GM15510 (cell line): ENCODE data around the gene PXYLP1.
A peak's percentile ranks its signal among the peaks of the same experiment; 100 is the strongest.

Experiments used
- POLR2A ChIP-seq: IDR thresholded peaks from 3 replicates; pipeline ENCODE4 v1.6.1; 2011; ENCODE audit warnings: borderline replicate concordance; ENCODE audit not compliant: insufficient read length; ENCODE audit errors: extremely low read depth

Gene PXYLP1, protein sequence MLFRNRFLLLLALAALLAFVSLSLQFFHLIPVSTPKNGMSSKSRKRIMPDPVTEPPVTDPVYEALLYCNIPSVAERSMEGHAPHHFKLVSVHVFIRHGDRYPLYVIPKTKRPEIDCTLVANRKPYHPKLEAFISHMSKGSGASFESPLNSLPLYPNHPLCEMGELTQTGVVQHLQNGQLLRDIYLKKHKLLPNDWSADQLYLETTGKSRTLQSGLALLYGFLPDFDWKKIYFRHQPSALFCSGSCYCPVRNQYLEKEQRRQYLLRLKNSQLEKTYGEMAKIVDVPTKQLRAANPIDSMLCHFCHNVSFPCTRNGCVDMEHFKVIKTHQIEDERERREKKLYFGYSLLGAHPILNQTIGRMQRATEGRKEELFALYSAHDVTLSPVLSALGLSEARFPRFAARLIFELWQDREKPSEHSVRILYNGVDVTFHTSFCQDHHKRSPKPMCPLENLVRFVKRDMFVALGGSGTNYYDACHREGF

DNA sequence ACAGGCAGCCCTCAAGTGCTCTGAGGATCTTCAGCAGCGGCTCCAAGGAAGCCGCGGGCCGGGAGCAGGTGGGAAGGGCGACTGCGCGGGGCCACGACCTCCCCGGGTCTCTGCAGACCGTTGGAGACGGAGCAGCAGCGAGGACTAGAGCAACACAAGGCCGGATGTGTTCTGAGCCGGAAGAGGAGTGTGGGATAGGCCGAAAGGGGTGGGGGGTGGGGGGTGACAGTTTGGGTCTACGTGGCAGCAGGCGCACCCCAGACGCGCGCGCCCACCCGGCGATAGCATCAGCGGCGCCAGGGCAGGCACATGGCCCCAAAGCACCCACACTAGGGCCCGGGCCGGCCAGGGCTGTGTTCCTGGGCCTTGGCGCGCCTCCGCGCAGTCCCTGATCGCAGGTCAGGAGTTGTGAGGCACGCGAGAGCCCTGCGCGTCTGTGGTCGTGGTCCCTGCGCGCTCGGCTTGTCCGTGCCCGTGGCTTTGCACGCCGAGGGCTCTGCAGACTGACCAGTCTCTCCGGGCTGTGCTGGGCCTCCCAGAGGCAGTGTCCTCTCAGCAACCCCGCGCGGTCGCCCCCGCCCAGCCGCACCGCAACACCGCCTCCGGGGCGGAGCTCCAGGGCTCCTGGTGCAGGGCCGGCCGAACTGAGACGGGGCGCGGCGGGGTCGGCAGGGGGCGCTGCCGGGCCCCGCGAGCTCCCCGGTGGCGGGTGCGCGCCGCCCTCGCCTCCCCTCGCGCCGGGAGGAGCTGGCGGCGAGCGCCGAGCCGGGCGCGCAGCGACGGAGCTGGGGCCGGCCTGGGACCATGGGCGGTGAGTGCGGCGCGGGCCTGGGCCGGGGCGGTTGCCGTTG, at the start of gene PXYLP1:
Gene PXYLP1 (plus strand): TSS at position 725 of the 851 bp plus-strand sequence. CDS start 28,351 bp downstream, outside the sequence.
- TF ChIP-seq POLR2A: peak; percentile 73

DNA sequence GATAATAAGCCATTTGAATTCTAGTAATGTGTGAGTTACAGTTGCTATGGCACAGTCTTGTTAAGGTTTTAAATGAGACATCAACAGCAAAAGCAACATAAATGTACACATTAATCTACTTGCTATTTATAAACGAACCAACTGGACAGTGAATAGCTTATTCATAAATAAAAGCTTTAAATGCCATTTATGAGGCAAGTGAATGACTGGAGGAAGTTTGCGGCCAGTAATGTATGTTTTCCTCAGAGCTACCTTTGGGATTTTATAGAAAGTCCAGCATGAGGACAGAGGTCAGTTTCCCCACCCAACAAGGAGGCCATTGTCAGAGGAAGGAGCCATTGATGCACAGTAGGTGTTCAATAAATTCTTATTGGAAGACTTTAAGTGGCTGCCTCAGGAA, 48.0 kb upstream of the PXYLP1 start:
- TF ChIP-seq POLR2A: no peak

DNA sequence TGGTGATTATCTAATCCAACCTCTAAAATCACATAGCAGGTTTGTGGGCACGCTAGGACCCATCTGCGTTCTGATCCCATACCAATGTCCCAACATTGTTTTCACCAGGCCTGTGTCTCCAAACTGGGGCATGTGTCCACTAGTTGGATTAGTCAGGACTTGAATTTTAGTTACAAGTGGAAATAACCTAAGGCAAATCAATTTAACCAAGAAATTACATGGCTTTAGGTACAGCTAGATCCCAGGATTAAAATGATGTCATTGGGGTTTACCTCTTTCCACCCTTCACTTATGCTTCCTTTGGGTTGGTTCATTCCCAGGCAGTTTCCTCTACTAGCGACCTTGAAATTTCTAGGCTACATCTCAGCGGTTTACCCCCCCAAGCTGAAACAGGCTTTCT, 47.2 kb upstream of the PXYLP1 start:
- no peak for TF ChIP-seq POLR2A

DNA sequence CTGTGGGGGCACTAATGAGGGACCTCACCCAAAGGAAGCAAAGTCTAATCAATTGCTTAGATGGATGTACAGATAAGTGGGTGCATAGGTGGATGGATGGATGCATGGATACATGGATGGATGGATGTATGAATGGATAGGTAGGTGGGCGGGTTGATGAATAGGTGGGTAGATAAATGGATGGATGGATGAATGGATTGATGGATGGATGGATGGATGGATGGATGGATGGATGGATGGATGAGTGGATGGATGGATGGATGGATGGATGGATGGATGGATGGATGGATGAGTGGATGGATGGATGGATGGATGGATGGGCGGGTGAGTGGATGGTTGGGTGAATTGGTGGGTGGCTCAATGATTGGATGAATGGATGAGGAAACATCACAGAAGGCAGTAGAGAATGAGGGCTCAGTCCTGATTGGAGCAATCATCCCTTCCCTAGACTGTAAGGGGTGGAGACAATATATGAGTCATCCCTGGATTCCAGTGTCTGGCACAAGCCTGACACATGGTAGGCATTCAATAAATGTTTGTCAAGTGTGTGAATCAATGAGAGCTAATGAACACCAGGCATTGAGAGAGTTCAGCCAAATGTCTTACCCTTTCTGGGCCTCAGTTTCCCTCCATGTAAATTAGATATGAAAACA, 40.4 kb upstream of the PXYLP1 start:
- no peak for TF ChIP-seq POLR2A

DNA sequence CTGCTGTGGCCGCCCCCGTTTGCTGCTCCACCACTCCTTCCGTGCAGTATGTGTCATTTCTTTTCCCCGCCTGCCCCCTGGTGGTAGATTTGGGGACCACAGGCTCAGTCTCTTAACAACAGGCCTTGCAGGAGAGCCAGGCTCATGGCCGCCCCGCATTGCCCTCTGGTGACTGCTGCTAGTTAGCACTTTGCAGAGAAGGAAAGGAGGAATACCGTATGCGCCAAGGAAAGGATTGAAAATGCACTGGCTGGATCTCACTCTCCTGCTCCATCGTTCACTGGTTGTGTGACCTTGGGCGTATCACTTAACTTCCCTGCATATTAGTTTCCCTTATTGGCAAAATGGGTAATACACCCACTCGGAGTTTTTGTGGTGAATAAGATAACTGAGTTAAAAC, 39.3 kb upstream of the PXYLP1 start:
- TF ChIP-seq POLR2A: no peak

DNA sequence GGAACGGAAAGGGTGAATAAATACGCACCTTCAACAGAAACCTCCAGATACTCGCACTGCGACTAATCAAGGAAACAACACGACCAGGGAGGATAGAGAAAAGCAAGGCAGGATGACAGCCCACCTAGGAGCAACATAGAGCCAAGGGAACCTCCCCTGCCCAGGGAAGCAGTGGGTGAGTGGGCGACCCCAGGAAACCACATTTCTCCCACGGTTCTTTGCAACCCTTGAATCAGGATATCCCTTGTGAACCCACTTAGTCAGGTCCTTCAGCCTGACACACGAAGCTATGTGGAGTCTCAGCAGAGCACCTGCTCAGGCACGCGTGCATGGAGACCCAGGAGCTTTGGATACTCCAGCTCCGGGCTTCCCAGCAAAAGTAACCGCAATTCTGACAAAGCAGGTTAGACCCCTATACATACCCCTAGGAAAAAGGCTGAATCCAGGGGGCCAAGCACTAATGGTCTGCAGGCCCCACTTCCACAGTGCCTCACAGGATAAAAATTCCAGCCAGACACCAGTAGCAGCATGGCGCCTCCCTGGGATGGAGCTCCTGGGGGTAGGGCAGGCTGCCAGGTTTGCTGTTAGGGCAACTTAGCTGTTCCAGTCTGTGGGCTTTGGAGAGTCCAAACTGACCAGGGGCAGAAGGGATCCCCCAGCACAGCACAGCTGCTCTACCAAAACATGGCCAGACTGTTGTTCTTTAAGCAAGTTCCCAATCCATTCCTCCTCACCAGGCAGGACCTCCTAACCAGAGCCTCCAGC, 38.4 kb upstream of the PXYLP1 start:
- TF ChIP-seq POLR2A: no peak

DNA sequence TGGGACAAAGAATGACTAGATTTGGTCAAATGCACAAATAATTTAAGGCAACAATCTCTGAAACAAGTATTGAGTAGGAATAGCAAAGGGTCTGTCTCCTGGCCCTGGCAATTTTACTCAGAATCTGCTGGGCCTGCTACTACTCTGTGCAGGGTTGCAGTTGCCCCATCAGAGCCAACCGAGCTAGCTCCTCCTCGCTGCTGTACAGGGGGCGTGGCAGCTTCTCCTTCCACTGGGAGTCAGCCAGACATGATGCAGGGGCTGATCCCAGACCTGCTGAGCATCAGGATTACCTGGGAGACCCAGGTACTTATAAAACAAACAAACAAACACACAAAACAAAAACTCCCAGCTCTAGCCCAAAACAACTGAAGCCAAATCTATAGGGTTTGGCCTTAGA, 30.5 kb upstream of the PXYLP1 start:
- TF ChIP-seq POLR2A: no peak

DNA sequence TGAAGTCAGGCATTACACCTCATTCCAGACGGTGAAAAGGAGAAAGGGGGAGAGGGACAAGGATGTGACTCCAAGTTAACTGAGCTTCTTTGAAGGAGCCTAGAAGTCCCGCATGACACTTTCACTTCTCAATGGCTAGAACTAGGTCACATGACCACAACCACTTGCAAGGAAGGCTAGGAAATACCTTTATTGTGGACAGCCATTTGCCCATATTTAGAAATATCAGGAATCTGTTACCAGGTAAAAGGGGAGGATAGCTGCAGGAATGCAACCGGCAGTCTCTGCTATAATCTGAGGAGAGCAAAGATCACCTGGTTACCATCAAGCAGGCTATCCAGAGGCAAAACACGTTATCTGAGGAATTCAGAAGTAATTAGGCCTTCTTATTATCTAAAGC, 28.9 kb upstream of the PXYLP1 start:
- no peak for TF ChIP-seq POLR2A

DNA sequence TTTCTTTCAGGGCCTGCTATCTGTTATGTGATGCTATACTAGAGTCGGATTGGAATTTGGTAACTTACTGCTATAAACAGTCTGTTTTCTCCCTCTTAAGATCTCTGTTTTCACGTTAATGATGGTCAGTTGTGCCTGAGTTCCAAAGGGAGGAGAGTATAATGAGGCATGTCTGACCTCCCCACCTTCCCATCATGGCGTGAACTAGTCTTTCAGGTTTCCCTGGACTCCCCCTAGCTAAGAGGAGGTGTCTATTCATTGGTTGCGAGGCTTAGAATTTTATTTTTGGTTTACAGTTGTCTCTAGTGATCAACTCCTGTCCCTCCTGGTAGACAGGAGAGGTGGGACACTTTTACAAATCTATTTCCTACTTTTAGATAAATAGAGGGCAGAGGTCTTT, 27.8 kb upstream of the PXYLP1 start:
- TF ChIP-seq POLR2A: no peak

DNA sequence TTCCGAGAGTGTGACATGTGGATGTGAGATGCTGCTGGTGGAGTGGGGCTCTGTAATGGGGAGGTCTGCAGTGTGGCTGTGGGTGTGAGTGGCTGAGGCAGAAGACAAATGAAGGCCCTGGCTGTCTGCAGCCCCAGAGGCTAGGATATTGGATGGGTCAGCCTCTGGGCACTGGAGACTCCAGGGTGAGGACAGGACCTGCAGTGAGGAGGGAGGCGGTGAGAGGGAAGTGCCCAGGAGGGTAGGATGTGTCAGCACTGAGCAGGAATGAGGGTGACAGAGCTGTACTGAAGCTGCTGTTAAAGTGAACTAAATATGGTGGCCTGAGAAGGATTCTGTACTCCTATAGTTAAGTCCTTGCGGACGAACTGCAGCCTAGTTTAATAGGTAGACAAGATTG, 27.3 kb upstream of the PXYLP1 start:
- TF ChIP-seq POLR2A: no peak

DNA sequence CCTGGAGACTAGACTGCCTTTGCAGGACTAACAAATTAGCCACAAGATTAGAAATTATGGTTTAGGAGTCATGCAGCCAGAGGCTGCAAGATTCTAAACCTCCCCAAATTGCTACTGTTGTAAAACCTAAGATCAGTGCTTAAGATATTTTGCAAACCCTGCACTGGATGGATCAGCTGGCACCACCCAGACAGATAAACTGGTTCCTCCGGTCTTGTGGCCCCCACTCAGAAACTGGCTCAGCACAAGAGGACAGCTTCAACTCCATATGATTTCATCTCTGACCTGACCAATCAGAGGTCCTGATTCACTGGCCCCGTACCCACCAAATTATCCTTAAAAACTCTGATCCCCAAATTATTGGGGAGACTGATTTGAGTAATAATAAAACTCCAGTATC, 19.5 kb upstream of the PXYLP1 start:
- no peak for TF ChIP-seq POLR2A

DNA sequence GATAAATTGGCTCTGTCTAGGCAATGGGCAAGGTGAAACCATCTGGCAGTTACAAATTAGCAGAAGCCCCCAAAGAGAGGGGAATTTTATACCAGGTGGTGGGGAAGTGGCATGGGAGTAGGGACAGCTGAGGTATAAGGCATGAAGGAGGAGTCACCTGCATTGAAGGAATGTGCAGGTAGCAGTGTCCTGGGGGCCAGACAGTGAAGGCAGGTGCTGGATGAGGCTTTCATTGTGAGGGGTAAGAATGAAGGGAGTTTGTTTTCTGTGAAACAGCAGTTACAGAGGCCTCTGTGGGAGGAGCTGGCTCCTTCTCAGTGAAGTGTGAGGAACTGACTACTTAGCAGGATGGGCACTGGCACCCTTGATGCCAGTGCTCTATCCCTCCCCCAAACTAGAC, 19.1 kb upstream of the PXYLP1 start:
- TF ChIP-seq POLR2A: no peak

DNA sequence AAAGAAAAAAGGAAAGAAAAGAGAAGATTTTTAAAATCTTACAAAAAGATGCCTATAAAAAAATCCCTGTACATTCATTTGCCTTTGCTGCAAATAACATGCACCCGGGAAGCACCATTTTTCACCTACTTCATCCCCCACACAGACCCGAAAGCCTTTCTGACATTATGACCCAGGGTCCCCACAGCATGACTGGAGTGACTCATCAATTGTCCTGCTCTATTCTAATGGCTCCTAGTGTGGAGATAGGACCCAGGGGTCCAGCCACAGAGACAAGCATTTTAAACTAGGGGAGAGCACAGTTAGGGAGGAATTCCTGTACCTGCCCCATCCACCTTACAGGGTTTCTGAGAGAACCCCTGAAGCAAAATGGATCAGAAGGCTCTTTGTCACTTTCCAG, 14.7 kb upstream of the PXYLP1 start:
- no peak for TF ChIP-seq POLR2A

DNA sequence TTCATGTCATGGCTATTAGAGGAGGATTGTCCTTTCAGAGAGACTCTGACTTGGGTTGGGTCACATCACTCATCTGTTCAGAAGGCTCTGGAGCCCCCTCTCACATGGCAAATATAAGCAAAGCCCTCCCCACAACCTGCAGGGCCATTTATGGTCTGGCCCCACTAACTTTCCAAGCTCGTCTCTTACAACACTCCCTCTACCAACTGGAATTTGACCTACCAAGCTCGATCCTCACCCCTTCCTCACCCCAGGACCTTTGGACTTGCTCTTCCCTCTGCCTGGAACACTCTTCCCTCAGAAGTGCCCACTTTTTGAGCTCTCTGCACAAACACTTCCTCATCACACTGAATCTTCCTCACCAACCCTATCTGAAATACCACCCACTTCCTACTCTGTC, 14.2 kb upstream of the PXYLP1 start:
- no peak for TF ChIP-seq POLR2A
